IPS-11a (cell line): ENCODE measurements around the gene ATAD3B.

Experiments used
- H3K4me3 ChIP-seq: one replicate; pipeline ENCODE4 v1.5.1; 2013; ENCODE audit warnings: low read depth, low read length, control low read depth

The ATAD3B gene

DNA sequence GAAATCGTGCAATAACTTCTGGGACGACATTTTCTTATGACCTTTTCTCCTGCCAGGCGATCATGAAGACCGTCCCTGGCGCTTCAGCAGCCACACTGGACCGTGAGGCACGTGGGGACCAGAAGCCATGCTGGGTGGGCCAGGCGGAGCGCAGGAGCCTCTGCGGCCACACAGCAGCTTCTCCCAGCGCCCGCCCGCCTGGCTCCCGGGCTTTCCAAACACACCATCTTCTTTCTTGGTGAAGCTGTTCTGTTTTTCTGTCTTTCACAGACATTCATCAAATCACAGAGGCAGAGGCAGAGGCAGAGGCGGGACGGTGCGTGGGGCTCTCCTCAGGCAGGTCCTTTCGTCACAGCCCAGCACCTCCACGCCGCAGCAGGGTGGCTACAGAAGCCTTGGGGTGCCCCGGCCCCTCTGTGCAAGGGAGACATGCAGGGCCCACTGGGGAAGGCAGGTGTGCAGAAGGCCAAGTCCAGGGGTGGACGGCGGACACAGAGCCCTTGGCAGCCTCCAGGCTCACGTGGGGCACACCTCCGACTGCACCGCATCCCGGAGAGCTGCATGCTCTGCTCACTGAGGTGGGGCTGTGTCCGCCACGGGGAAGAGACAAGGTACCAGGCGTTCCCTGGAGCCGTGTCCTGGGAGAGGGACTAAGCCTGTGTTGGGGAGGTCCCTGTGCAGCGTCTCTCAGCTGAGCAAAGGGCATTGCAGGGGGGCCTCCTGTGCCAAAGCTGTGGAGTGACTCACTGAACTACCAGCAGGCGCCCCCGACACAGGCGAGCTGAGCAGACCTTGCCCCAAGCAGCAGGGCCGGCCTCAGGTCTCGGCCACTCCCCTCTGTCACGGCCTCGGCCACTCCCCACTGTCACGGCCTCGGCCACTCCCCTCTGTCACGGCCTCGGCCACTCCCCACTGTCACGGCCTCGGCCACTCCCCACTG lies 71.5 kb downstream of the ATAD3B start:
- no peak overlapping the region for H3K4me3 ChIP-seq

- H3K4me3 ChIP-seq: no peak overlapping the region
Observed at GRCh38 chr1:1543706-1544099, 72.1 kb downstream of the ATAD3B start.

DNA sequence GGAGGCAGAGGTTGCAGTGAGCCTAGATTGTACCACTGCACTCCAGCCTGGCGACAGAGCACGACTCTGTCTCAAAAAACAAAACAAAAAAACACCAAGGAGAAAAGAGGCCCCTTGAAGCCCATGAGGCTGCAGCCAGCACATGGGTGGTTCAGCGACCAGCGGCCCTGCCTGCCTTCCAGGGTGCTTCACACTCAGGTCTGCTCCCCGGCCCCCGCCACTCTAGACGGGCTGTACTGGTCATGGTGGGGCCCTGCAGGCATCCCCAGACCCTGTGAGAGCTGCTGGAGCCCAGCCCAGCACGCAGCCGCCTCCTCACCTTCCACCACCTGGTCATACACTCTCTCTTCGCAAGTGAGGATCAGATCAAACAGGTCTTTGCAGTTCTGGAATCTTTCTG lies 73.0 kb downstream of the ATAD3B start:
- no peak overlapping the region for H3K4me3 ChIP-seq
